Measurements from ENCODE around the gene CCDC88C.
A peak's percentile ranks its signal among the peaks of the same experiment; 100 is the strongest.

CCDC88C gene

DNA sequence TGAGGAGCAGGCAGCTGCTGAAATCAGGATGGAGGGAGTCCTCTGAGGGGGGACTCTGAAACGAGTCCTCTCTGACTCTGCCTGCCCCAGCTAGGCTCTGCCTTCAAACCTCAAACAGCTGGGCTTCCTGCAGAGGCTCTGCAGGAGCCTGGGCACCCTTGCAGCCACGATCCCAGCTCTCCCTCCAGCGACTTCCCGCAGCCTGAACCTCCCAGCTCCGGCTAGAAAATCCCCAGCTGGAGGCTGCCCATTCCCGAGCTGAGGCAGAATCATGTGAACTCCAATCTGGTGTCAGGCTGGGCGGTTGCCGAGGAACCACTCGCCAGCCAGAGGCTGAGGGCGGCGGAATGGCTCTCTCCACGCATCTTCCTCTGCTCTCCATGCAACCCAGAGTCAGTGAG, 173.1 kb downstream of the CCDC88C start, which contains the start of gene GPR68:
Gene GPR68 (minus strand): TSS at position 204 of the 401 bp plus-strand sequence. CDS start 9,654 bp downstream, outside the sequence.
- H3K27me3 ChIP-seq (ENCODE audit: insufficient read depth, poor library complexity, severe bottlenecking), result no peaks in the 10 kb centered on the region
- H3K4me3 ChIP-seq (ENCODE audit: severe bottlenecking), result no peak within 1 kb of the TSS
- H3K4me1 ChIP-seq (ENCODE audit: insufficient read depth, poor library complexity, severe bottlenecking), result peaks cover 14% of the 10 kb centered on the region
- no peaks in the 10 kb centered on the region for H3K36me3 ChIP-seq (ENCODE audit: low read depth)
- H3K27ac ChIP-seq (ENCODE audit: poor library complexity, severe bottlenecking), result peak within 1 kb of the TSS; percentile 73
- TF ChIP-seq, protein P1, sequence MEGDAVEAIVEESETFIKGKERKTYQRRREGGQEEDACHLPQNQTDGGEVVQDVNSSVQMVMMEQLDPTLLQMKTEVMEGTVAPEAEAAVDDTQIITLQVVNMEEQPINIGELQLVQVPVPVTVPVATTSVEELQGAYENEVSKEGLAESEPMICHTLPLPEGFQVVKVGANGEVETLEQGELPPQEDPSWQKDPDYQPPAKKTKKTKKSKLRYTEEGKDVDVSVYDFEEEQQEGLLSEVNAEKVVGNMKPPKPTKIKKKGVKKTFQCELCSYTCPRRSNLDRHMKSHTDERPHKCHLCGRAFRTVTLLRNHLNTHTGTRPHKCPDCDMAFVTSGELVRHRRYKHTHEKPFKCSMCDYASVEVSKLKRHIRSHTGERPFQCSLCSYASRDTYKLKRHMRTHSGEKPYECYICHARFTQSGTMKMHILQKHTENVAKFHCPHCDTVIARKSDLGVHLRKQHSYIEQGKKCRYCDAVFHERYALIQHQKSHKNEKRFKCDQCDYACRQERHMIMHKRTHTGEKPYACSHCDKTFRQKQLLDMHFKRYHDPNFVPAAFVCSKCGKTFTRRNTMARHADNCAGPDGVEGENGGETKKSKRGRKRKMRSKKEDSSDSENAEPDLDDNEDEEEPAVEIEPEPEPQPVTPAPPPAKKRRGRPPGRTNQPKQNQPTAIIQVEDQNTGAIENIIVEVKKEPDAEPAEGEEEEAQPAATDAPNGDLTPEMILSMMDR (IDR thresholded peaks at IDR 0.05; ENCODE audit: poor library complexity, severe bottlenecking), result no peak
- no peak for ATAC-seq (ENCODE audit: low read depth)
- peaks cover 2% of the 10 kb centered on the region for H3K9me3 ChIP-seq (ENCODE audit: severe bottlenecking)
- no peak for DNase-seq (ENCODE audit: low spot score)

DNA sequence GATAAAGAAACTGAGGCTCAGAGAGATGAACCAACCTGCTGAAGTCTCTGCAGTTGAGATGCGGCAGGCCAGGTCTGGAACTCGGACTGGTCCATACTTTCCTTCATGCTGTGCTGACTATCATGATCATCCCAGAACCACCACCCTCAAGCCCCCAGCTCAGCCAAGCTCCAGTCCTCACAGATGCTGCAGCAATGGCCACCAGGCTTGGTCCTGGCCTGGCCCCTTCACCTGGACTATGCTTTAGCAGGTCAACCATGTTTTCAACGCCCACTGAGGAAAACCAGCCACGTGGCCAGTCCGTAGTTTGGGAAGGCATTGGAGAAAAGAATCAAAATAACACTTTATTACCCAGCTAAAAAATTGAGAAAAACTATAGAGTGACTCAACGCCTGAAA, 174.5 kb downstream of the CCDC88C start:
- DNase-seq (ENCODE audit: low spot score) (no peak), ATAC-seq (ENCODE audit: low read depth) (no peak)
- TF ChIP-seq, protein P1 (IDR thresholded peaks at IDR 0.05; ENCODE audit: poor library complexity, severe bottlenecking), result no peak
- H3K27me3 ChIP-seq (ENCODE audit: insufficient read depth, poor library complexity, severe bottlenecking), result no peaks in the 10 kb centered on the region
- H3K27ac ChIP-seq (ENCODE audit: poor library complexity, severe bottlenecking), result peak overlapping the region; percentile 73
- H3K36me3 ChIP-seq (ENCODE audit: low read depth), result no peaks in the 10 kb centered on the region
- H3K4me3 ChIP-seq (ENCODE audit: severe bottlenecking), result no peak overlapping the region
- peaks cover 14% of the 10 kb centered on the region for H3K4me1 ChIP-seq (ENCODE audit: insufficient read depth, poor library complexity, severe bottlenecking)
- peaks cover 2% of the 10 kb centered on the region for H3K9me3 ChIP-seq (ENCODE audit: severe bottlenecking)

DNA sequence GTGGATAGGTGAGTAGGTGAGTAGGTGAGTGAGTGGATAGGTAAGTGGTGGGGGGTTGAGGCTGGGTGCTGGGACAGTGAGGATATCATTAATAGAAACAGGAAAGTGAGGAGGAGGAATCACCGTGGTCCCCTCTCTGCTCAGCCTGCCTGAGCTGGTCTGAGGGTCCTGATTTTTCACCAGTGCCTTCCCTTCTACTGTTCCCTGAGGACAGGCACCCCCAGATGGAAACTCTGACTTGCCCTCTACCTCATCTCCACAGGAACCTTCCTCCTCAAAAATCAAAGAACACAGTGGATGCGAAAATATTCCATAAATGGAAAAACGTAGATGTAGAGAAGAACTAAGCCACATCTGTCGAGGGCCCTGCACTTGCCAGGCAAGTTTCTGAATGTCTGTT, 175.0 kb downstream of the CCDC88C start:
- no peak for ATAC-seq (ENCODE audit: low read depth)
- TF ChIP-seq, protein P1 (IDR thresholded peaks at IDR 0.05; ENCODE audit: poor library complexity, severe bottlenecking), result no peak
- Histone ChIP-seq H3K4me3 (ENCODE audit: severe bottlenecking) (no peak overlapping the region), H3K27me3 (ENCODE audit: insufficient read depth, poor library complexity, severe bottlenecking) (no peaks in the 10 kb centered on the region), H3K27ac (ENCODE audit: poor library complexity, severe bottlenecking) (peak overlapping the region; percentile 73), H3K36me3 (ENCODE audit: low read depth) (no peaks in the 10 kb centered on the region), H3K4me1 (ENCODE audit: insufficient read depth, poor library complexity, severe bottlenecking) (peaks cover 14% of the 10 kb centered on the region), H3K9me3 (ENCODE audit: severe bottlenecking) (peaks cover 2% of the 10 kb centered on the region)
- DNase-seq (ENCODE audit: low spot score), result no peak

DNA sequence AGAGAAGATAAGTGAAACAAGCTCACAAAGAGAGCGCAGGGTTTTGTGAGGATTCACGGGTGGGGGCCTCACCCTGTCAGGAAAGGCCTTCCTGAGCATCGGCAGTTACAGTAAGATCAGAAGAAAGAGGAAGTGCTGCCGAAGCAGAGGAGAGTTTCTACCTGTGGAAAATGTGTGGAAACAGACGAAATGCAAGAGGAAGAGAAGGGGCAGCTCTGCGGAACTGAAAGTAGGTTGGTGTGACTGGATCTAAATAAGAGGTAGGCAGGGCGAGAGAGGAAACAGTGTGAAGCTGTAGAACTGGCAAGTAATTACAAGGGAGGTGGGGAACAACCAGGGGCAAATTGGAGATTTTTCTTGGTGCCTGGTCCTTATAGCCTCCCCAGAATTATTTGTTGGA, 175.8 kb downstream of the CCDC88C start:
- peaks cover 14% of the 10 kb centered on the region for H3K4me1 ChIP-seq (ENCODE audit: insufficient read depth, poor library complexity, severe bottlenecking)
- H3K9me3 ChIP-seq (ENCODE audit: severe bottlenecking), result peaks cover 2% of the 10 kb centered on the region
- H3K36me3 ChIP-seq (ENCODE audit: low read depth), result no peaks in the 10 kb centered on the region
- ATAC-seq (ENCODE audit: low read depth) (no peak), DNase-seq (ENCODE audit: low spot score) (no peak)
- TF ChIP-seq, protein P1 (IDR thresholded peaks at IDR 0.05; ENCODE audit: poor library complexity, severe bottlenecking), result no peak
- H3K27me3 ChIP-seq (ENCODE audit: insufficient read depth, poor library complexity, severe bottlenecking), result no peaks in the 10 kb centered on the region
- H3K4me3 ChIP-seq (ENCODE audit: severe bottlenecking), result no peak overlapping the region
- no peak overlapping the region for H3K27ac ChIP-seq (ENCODE audit: poor library complexity, severe bottlenecking)

DNA sequence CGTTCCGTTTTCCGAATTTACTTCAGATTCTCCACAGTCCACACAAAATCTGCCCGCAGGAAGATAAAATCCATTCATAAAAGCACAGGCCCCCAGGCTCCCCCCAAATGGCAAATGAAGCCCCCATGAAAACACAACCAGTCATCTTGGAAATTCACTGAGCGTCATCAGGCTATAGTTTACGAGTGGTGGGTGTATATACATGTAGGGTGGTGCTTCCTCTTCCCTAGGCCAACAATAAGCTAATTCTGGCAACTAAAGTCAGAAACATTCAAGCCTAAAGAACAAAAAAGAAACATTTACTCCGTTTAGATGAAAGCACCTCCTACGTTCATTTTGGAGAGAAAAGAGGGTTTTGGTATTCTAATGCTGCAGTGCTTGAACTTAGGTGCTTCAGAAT, 179.0 kb downstream of the CCDC88C start:
- H3K9me3 ChIP-seq (ENCODE audit: severe bottlenecking), result peaks cover 2% of the 10 kb centered on the region
- H3K4me1 ChIP-seq (ENCODE audit: insufficient read depth, poor library complexity, severe bottlenecking), result peaks cover 8% of the 10 kb centered on the region
- no peak overlapping the region for H3K4me3 ChIP-seq (ENCODE audit: severe bottlenecking)
- H3K27me3 ChIP-seq (ENCODE audit: insufficient read depth, poor library complexity, severe bottlenecking), result no peaks in the 10 kb centered on the region
- no peak overlapping the region for H3K27ac ChIP-seq (ENCODE audit: poor library complexity, severe bottlenecking)
- TF ChIP-seq, protein P1 (IDR thresholded peaks at IDR 0.05; ENCODE audit: poor library complexity, severe bottlenecking), result no peak
- H3K36me3 ChIP-seq (ENCODE audit: low read depth), result no peaks in the 10 kb centered on the region
- ATAC-seq (ENCODE audit: low read depth) (no peak), DNase-seq (ENCODE audit: low spot score) (no peak)

All from RWPE2 (cell line).